Pancreas (tissue), 10 donors: ENCODE results near the gene BCL11B. TPM values are rescaled to one million over a fixed set of nuclear protein-coding genes. Genes with fewer than 3 reads are reported as not detected.

Experiments used
- ATAC-seq, 4 donors: fragments of 200-7000 bp; cut with Tn5 transposase; one replicate each; pipeline versions ENCODE4 v1.8.0 to v1.9.1; 2020; ENCODE audit warnings: mild to moderate bottlenecking in 4 of 4, moderate library complexity in 4 of 4
- DNase-seq, 6 donors: peaks; one replicate each; pipeline ENCODE4 v3.0.0-alpha.2; 2020
- FAIRE-seq: peaks from 2 replicates; lab custom pipeline; 2012; peaks lifted over from hg19 to GRCh38; lab: Jason Lieb, UNC
- H3K27ac ChIP-seq, 4 donors: fragments of 200-600 bp; sonication (generic); 1 replicate in 3 of 4; 2 replicates in 1 of 4; pipeline versions ENCODE4 v1.5.0 to v1.8.0; 2020
- H3K27me3 ChIP-seq, 4 donors: fragments of 200-600 bp; one replicate each; pipeline ENCODE4 v1.8.0; 2021
- H3K36me3 ChIP-seq, 3 donors: fragments of 200-600 bp; sonication (generic) in 1 of 3; one replicate each; pipeline versions ENCODE4 v1.5.0 to v1.8.0; 2020 to 2021
- H3K4me1 ChIP-seq, 3 donors: fragments of 200-600 bp; one replicate each; pipeline ENCODE4 v1.8.0; 2021
- H3K4me3 ChIP-seq, 4 donors: fragments of 200-600 bp; sonication (generic) in 2 of 4; one replicate each; pipeline versions ENCODE4 v1.5.0 to v1.8.0; 2020 to 2021
- H3K9me3 ChIP-seq, 4 donors: fragments of 200-600 bp; one replicate each; pipeline ENCODE4 v1.8.0; 2021
- CTCF ChIP-seq, 4 donors: fragments of 200-600 bp; sonication (generic) in 3 of 4; IDR thresholded peaks; one replicate each; pipeline versions ENCODE4 v1.5.0 to v1.8.0; 2021; ENCODE audit warnings: antibody characterized with exemption in 4 of 4
- whole genome bisulfite sequencing, 2 donors: extraction: QIAGEN DNeasy Blood & Tissue Kit; methylation state at CpG; one replicate each; pipeline ENCODE4 v1.1.7; 2013; 5-methylcytosine and 5-hydroxymethylcytosine counted together
- intact Hi-C, 3 donors: fragments of 100-400 bp; cut with DNase I; formaldehyde crosslinking; loops; one replicate each; pipeline versions ENCODE4 v1.11.1 to v1.14.2; 2022
- polyA plus RNA-seq, 2 donors: library from polyadenylated mRNA; stranded (reverse); fragments of 200-250 nt; gene quantifications; one replicate each; pipeline ENCODE4 v1.2.3, GENCODE V29; 2013
- total RNA-seq, 6 donors: library from RNA; stranded (reverse); fragmentation: NEBNext Ultra II Directional in 4 of 6; extraction: Animal tissue kit (Norgen Biotek cat#: 25700) in 4 of 6; gene quantifications; one replicate each; pipeline versions ENCODE4 v1.2.1 to v1.2.4, GENCODE V29; 2021 to 2023
- donor health status: healthy with polysubstance abuse.
- donor health status: DM: no; HTN: no; CAD: no; lungs with moderate emphysema.
- donor health status: DM: no; HTN: no; CAD: no.
- donor health status: control.
- donor health status: control.
- donor health status: Bipolar disorder and iron deficiency.
- donor health status: DM: yes; HTN: yes; CAD: no.
- donor health status: DM: no; HTN: no; CAD: no.
- donor health status: DM: no; HTN: no; CAD: no.
- donor health status: DM: yes; HTN: yes; CAD: no.

BCL11B gene
- total and polyA plus RNA-seq, 8 donors = 0.04 to 0.47 (median 0.27) TPM

- H3K4me1 ChIP-seq = no peaks in the 10 kb centered on the region
- no peak overlapping the region for H3K27ac ChIP-seq
- 72 to 88% methylated on average over 10 of the region's 10 CpGs for WGBS, 2 donors
- FAIRE-seq (no peak), DNase-seq (no peak), ATAC-seq (no peak)
- TF ChIP-seq CTCF (IDR thresholded peaks at IDR 0.05) = no peak
- H3K4me3 ChIP-seq = no peak overlapping the region
- H3K36me3 ChIP-seq = no peaks in the 10 kb centered on the region
- H3K9me3 ChIP-seq = no peaks in the 10 kb centered on the region
- intact Hi-C loops = no loop called here
- H3K27me3 ChIP-seq = peaks cover 0 to 9% (median 0%) of the 10 kb centered on the region in 4 donors
These were observed 28.9 kb downstream of the BCL11B start for GRCh38 chr14:99242816-99243721.

GRCh38 chr14:99242238-99242637 is 29.8 kb downstream of the BCL11B start:
- no peak overlapping the region for H3K4me3 ChIP-seq
- no peak for ATAC-seq
- DNase-seq = no peak
- 62 to 66% methylated on average over 11 of the region's 11 CpGs for WGBS, 2 donors
- FAIRE-seq = no peak
- H3K9me3 ChIP-seq = no peaks in the 10 kb centered on the region
- TF ChIP-seq CTCF (IDR thresholded peaks at IDR 0.05) = no peak
- peaks cover 0 to 9% (median 0%) of the 10 kb centered on the region in 4 donors for H3K27me3 ChIP-seq
- no peaks in the 10 kb centered on the region for H3K4me1 ChIP-seq
- no peaks in the 10 kb centered on the region for H3K36me3 ChIP-seq
- H3K27ac ChIP-seq = peak overlapping the region in 1 of 4 donors; percentile 33
- intact Hi-C loops = no loop called here

DNA sequence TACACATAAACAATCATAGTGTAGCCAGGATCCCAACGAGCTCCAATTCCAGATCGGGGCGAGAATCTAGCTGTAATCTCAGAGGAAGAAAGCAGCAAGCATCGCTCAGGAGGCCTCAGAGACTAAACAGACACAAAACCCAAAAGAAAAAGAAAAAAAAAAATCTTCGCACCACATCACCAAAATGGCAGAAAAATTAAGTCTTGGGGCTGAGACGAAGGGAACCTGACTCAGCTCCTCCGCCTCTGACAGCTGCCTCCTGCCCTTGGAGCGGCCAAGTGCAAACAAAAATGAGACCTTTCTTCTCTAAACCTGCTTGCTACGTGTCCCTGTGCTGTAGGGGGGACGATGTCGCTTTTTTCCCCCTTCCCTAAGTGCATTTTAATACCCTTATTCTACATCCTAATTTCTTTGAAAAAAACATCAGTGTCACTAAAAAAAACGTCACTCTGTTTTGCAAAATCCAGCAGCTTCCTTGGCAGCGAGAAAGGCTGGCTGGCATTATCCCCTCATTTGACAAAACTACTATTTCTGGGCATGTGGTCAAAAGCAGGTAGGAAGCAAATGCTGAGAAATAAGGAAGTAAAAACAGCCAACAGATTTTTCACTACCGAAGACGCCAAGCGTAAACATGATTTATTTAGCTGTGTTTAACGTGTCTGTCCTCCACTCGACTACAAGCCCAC is 30.5 kb downstream of the BCL11B start:
- ATAC-seq (peak in 3 of 4 donors; percentile 29 to 47 (median 36)), DNase-seq (no peak), FAIRE-seq (no peak)
- H3K9me3 ChIP-seq = no peaks in the 10 kb centered on the region
- 34% methylated on average over 18 of the region's 18 CpGs for WGBS, 2 donors
- H3K4me1 ChIP-seq = no peaks in the 10 kb centered on the region
- no peak for TF ChIP-seq CTCF (IDR thresholded peaks at IDR 0.05)
- intact Hi-C loops = no loop called here
- H3K4me3 ChIP-seq = no peak overlapping the region
- H3K27ac ChIP-seq = peak overlapping the region in 1 of 4 donors; percentile 33
- H3K27me3 ChIP-seq = peaks cover 0 to 7% (median 0%) of the 10 kb centered on the region in 4 donors
- no peaks in the 10 kb centered on the region for H3K36me3 ChIP-seq

DNA sequence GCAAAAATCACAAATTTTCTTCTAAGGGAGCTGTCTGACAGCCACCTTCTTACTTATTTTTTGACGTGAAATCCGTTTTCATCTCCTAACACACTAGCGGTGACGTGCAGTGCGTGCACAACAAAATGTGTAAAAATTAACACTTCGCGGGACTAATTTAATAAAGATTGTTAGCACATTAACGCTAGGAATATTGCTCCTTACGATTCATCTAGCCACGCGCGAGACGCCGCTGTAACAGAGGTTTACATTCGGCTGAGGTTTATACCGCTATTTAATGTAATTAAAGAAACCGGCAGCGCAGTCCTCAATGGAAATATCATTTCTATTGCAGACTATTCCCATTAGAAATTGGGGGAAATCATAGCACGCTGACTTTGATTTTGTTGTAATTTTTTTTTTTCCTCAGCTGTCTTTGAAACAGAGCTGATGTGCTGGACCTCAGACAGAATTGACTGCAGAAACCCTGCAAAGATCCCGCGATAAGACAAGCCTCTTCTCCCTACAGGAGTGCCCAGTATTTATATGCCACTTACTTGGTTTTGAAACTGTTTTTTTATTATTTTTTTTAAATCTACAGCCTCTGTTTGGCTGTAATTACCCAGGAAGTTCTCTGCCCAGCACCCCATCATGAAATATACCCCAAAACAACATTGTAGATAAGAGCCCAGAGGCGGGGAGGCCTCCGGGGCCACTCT is 31.2 kb downstream of the BCL11B start:
- H3K9me3 ChIP-seq = no peaks in the 10 kb centered on the region
- H3K36me3 ChIP-seq = no peaks in the 10 kb centered on the region
- no peaks in the 10 kb centered on the region for H3K4me1 ChIP-seq
- 78 to 88% methylated on average over 23 of the region's 23 CpGs for WGBS, 2 donors
- H3K27ac ChIP-seq = no peak overlapping the region
- H3K4me3 ChIP-seq = no peak overlapping the region
- ATAC-seq (no peak), DNase-seq (no peak), FAIRE-seq (no peak)
- peaks cover 0 to 3% (median 0%) of the 10 kb centered on the region in 4 donors for H3K27me3 ChIP-seq
- intact Hi-C loops = no loop called here
- no peak for TF ChIP-seq CTCF (IDR thresholded peaks at IDR 0.05)
